Kidney tubule cell (primary cell): ENCODE data around the gene LNX1.

Experiments used
- DNase-seq: peaks from one replicate; pipeline ENCODE4 v3.0.0-alpha.2; 2018; ENCODE audit warnings: low spot score

LNX1 gene

DNA sequence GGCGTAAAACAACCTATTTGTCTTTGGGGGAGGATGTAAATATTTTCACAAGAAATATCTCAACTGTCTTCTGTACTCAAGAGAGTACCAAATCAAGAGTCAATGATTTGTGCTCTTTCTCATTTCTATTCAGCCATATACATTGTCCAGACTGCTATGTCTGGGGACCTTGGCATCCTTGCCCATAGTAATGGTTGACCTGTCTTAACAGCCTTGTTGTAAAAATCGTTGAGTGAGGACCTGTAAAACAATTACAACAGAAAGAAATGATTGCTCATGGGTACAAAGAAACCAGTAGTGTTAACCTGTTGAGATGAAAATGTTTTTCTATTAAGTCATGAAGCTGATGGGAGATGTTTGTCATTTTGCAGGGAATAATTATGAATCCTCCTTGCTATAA is 56.6 kb downstream of the LNX1 start:
- DNase-seq: no peak

DNA sequence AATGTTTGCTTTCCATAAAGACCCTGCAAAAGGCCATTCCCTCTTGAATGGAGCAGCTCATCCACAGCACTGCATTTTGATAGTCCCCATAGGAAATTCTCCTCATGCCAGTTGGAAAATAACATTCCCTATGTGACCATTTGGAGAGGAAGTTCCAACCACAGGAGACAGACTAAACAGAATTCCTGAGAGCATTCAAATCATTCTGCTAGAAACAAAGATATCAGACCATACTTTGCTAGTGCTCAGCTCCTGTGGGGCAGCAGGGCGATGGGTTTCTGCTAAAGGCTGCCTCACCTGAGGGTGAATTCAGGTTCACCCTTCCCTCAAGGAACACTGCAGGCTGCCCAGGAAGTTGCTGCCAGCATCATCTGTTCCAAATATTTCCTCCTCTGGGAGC is 58.8 kb downstream of the LNX1 start:
- no peak for DNase-seq

- no peak for DNase-seq
Measured at GRCh38 chr4:53531585-53532224, 59.6 kb downstream of the LNX1 start.

- no peak for DNase-seq
Measured at GRCh38 chr4:53529025-53529424, 62.3 kb downstream of the LNX1 start.

DNA sequence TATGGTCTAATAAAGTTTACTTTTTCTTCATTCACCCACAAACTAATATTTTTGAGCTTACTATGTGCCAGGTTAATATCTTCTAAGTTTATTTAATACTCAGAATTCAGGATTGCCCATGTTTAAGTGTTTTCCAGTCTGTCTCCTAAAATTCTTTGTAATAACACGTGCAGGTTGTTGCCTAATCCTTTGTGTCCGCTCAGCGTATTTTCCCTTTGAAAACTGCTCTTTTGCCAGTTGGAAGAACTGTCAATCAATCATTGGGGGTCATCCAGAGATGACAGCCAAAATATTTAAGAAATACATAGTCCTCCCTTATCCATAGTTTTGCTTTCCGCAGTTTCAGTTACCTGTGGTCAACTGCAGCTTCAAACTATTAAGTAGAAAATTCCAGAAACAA is 63.4 kb downstream of the LNX1 start:
- no peak for DNase-seq

DNA sequence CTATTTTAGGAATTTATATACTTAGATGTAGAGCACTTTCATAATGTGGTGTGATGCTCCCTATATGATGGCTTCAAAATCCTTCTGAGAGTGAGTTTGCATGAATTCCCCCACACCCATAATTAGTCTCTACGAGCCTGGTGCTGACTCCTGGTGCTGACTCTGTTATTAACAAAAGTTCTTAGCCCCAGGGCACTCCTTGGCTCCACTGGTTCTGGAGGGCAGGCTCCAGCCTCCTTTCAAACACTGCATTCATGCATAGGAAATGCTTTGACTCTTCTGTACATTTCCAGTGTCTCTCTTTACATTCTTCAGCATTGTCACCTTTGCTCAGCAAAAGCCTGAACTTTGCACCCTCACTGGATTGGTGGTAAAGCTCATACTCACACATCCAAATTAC is 64.0 kb downstream of the LNX1 start:
- DNase-seq: no peak

- DNase-seq: no peak
Measured at GRCh38 chr4:53522334-53522733, 69.0 kb downstream of the LNX1 start.

- no peak for DNase-seq
Measured at GRCh38 chr4:53520116-53520515, 71.2 kb downstream of the LNX1 start.

DNA sequence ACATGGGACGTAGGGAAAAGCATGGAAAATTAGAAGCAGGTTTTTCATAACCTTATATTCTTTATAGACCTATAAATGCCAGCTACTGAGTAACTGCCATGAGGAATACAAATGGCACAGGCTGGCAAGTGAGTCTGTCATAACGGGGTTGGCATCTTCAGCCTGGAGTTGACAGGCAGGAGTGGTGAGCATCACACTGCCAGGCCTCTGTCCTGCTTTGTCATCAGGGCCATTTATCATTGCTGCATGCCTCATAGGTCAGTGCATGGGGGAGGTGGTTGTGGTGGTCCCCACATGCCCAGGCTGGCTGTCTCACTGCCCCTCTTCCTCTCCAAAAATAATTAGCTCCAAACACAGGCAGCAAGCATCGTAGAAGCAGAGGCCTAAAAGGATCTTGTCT is 72.5 kb downstream of the LNX1 start:
- DNase-seq: no peak

DNA sequence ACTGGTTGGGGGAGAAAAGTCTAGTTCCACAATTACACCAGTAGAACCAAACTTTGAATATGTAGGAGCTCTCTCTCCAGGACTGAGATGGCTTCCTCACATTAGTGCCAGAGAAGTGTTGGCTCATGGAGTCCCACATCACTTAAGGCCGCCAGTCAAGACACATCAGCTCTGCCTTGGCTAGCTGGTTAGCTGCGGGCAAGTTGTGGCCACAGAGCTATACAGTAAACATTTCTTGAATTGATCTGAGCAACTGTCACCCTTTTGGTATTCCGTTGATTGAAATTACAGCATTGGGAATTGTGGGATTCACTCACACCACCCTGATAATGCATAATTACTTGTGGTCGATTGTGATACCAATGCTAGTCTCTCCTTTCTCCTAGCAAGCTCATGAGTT is 76.2 kb downstream of the LNX1 start:
- no peak for DNase-seq

DNA sequence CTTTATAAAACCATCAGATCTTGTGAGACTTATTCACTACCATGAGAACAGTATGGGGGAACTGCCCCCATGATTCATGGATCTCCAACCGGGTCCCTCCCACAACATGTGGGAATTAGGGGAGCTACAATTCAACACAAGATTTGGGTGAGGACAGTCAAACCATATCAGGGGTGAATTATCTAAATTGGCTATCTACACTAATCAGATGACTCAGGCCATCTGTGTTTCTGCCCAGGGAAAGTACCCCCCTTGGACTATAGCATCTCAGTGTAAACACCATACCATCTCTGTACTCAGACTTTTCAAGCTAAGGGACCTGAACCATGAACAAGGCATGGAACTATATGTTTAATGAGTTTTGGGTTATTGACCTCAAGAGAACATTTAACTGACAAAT is 76.8 kb downstream of the LNX1 start:
- DNase-seq: no peak

GRCh38 chr4:53512608-53513007 is 78.7 kb downstream of the LNX1 start:
- no peak for DNase-seq

GRCh38 chr4:53511014-53511413 is 80.3 kb downstream of the LNX1 start:
- no peak for DNase-seq

GRCh38 chr4:53510321-53510720 is 81.0 kb downstream of the LNX1 start:
- DNase-seq: no peak

DNA sequence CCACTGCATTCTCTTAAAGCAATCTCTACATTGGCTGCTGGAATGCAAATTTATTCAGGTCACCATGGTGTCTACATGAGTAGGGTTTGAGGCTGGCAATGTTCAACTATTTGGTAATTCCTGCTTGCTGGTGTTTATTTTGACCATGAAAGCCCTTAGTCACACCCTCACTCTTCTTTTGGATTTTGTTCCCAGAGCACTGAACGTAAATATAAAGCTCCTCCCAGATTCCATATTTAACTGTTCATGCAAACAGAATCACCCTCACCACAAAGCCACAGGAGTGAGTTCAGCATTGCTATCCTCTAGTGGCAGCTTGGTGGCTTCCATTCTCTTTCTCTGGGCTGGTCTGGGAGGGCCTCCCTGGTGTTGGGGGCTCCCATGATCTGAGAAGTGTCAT is 82.8 kb downstream of the LNX1 start:
- peak; percentile 76 for DNase-seq

- DNase-seq: peak; percentile 85
Measured at GRCh38 chr4:53507671-53508286, 83.5 kb downstream of the LNX1 start.

DNA sequence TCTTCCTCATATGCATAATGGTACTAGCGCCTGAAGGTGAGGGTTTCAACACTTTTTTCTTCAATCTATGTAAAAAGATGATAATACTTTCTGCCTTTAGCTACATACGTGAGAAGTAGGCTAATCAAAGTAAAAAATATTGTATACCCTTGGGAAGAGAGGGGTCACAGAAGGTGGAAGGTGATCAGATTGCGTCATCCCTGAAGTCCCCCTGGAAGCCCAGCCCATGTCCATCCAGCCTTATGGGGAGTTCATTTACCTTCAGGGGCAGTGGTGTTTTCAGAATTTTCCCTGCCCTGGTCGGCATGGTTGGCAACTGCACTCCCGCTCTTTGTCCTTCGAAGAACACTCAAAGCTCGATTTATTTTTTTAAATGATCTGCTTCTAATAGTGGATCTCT is 84.2 kb downstream of the LNX1 start:
- no peak for DNase-seq

GRCh38 chr4:53505947-53506346 is 85.3 kb downstream of the LNX1 start:
- DNase-seq: no peak

GRCh38 chr4:53502094-53502493 is 89.2 kb downstream of the LNX1 start:
- no peak for DNase-seq

- DNase-seq: no peak
Measured at GRCh38 chr4:53501561-53501960, 89.7 kb downstream of the LNX1 start.

- peak; percentile 36 for DNase-seq
Measured at GRCh38 chr4:53500546-53500945, 90.7 kb downstream of the LNX1 start.

DNA sequence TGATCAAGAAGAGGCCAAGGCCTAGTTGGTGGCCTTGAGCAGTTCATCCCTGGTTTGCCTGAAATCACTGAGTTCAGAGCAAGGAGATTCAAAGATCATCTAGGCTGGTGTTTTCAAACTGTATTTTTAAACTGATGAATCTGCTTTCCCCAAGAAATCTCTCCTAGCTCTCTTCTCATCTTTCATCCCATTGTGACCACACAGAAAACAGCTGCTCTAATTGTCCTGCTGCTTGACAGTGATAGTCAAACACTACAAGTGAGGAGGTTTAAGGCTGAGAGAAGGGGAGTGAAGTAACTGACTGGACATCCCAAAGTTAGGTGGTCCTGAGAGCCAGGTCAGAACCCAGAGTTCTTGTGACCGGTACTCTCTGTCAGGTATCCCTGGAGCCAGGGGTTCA is 91.5 kb downstream of the LNX1 start:
- no peak for DNase-seq

- no peak for DNase-seq
Measured at GRCh38 chr4:53498706-53499105, 92.6 kb downstream of the LNX1 start.

DNA sequence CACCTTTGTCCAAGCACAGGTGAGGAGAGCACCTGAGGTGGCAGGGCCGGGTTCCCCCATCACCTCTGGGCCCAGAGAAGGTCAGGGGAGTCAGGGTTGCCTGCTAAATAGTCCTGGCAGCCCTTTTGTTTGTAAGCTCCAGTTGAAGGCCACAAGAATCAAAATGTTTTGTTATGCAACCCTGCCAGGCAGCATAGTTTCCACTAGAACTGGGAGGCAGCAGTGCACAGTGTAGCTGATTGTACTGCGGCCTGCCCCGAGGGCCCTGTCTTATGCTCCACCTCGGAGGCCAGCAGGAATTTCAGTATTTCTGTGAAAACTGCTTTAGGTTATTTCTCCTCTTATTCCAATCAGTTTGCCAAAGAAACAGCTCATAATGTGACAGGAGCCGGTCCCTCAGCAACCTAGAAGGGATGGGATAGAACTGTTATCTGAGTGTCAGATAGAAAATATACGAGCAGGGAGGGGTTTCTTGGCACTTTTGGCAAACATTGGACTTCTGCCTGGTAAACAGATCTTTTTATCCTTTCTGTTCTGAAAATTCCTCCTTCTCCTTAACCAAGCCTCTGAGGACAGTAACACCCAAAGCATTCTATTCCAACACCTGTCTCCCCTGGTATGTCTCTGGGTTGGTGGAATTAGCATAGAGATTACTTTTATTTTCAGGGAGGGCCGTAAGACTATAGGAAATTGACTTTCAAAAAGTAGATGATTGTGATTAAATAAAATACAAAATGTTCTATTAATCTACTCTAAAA is 93.6 kb downstream of the LNX1 start:
- DNase-seq: no peak
